A549 (cell line): Measurements from ENCODE around the gene SURF6. TPM values are rescaled to one million over a fixed set of nuclear protein-coding genes. Genes with fewer than 3 reads are reported as not detected.
A peak's percentile ranks its signal among the peaks of the same experiment; 100 is the strongest.

Experiments used
- ATAC-seq, 2 experiments: fragments of 200-7000 bp in 1 of 2; fragments of >200 bp in 1 of 2; cut with Nextera tagmentation in 1 of 2; cut with Tn5 transposase in 1 of 2; 3 replicates each; pipeline versions ENCODE4 v1.8.0 to v1.9.1; 2018 to 2020; ENCODE audit warnings: mild to moderate bottlenecking in 1 of 2, moderate library complexity in 1 of 2
- CTCF ChIA-PET: fragments of 300-600 bp; sonication (Branson Sonifier 250); formaldehyde crosslinking; extraction: SDS; loops from one replicate; lab custom pipeline; 2021; ENCODE audit warnings: antibody characterized with exemption, inconsistent platforms; lab: Yijun Ruan, JAX
- POLR2A ChIA-PET: fragments of 350-600 bp; formaldehyde crosslinking; extraction: SDS; loops from one replicate; lab custom pipeline; 2021; ENCODE audit warnings: antibody characterized with exemption, inconsistent platforms; lab: Yijun Ruan, JAX
- DNase-seq, 2 experiments: peaks; one replicate each; pipeline versions ENCODE4 v3.0.0 to v3.0.0-alpha.2; 2011 to 2016; ENCODE audit warnings: low read depth in 1 of 2, low spot score in 1 of 2
- FAIRE-seq: peaks from 2 replicates; lab custom pipeline; 2011; peaks lifted over from hg19 to GRCh38; lab: Jason Lieb, UNC
- H3K27ac ChIP-seq, 2 experiments: fragments of >200 bp; sonication (Bioruptor Twin); formaldehyde crosslinking; 3 replicates each; pipeline ENCODE4 v1.5.1; 2016 to 2017
- H3K4me1 ChIP-seq: fragments of >200 bp; sonication (Bioruptor Twin); formaldehyde crosslinking; 3 replicates; pipeline ENCODE4 v1.6.1; 2016
- H3K4me2 ChIP-seq: fragments of >200 bp; sonication (Bioruptor Twin); formaldehyde crosslinking; 3 replicates; pipeline ENCODE4 v1.6.1; 2016
- H3K4me3 ChIP-seq: fragments of >200 bp; sonication (Bioruptor Twin); formaldehyde crosslinking; 3 replicates; pipeline ENCODE4 v1.5.1; 2016
- H3K9me3 ChIP-seq: fragments of >200 bp; sonication (Bioruptor Twin); formaldehyde crosslinking; 3 replicates; pipeline ENCODE4 v1.6.1; 2016
- BHLHE40 ChIP-seq: IDR thresholded peaks from 2 replicates; pipeline ENCODE4 v1.6.1; 2012; ENCODE audit warnings: low read depth, low read length, inconsistent platforms
- CBX2 ChIP-seq: fragments of 200-600 bp; sonication (generic); IDR thresholded peaks from 2 replicates; pipeline ENCODE4 v1.6.1; 2016; ENCODE audit warnings: low read depth, mild to moderate bottlenecking, borderline replicate concordance
- CBX8 ChIP-seq: fragments of 200-600 bp; sonication (generic); IDR thresholded peaks from 2 replicates; pipeline ENCODE4 v1.6.1; 2016
- CEBPB ChIP-seq, 2 experiments: fragments of >200 bp in 1 of 2; sonication (Bioruptor Twin) in 1 of 2; formaldehyde crosslinking in 1 of 2; IDR thresholded peaks; 2 replicates each; pipeline ENCODE4 v1.6.1; 2012 to 2016
- CHD2 ChIP-seq: fragments of 150-350 bp; IDR thresholded peaks from 2 replicates; pipeline ENCODE4 v1.6.1; 2014; ENCODE audit warnings: low read length; ENCODE audit not compliant: partially characterized antibody
- EHF ChIP-seq: fragments of 250-450 bp; sonication (Bioruptor Pico); IDR thresholded peaks from 2 replicates; pipeline ENCODE4 v1.5.0; 2020; ENCODE audit warnings: mild to moderate bottlenecking
- EP300 ChIP-seq, 2 experiments: fragments of >200 bp; sonication (Bioruptor Twin); formaldehyde crosslinking; IDR thresholded peaks; 2 replicates in 1 of 2; 3 replicates in 1 of 2; pipeline ENCODE4 v1.6.1; 2016 to 2017
- ESRRA ChIP-seq: fragments of 150-350 bp; IDR thresholded peaks from 2 replicates; pipeline ENCODE4 v1.6.1; 2014; ENCODE audit warnings: mild to moderate bottlenecking, low read length, borderline replicate concordance
- FOSB ChIP-seq: fragments of 250-450 bp; sonication (Bioruptor Pico); IDR thresholded peaks from 2 replicates; pipeline ENCODE4 v1.5.0; 2020; ENCODE audit warnings: mild to moderate bottlenecking, moderate library complexity
- FOXS1 ChIP-seq: fragments of 250-450 bp; sonication (Bioruptor Pico); IDR thresholded peaks from 2 replicates; pipeline ENCODE4 v1.5.0; 2020; ENCODE audit warnings: mild to moderate bottlenecking, moderate library complexity
- GATA3 ChIP-seq: IDR thresholded peaks from 2 replicates; pipeline ENCODE4 v1.6.1; 2012; ENCODE audit warnings: borderline replicate concordance
- HOXB13 ChIP-seq: fragments of 250-450 bp; sonication (Bioruptor Pico); IDR thresholded peaks from 2 replicates; pipeline ENCODE4 v1.5.0; 2020; ENCODE audit warnings: low read depth, mild to moderate bottlenecking, moderate library complexity
- HOXB5 ChIP-seq: fragments of 250-450 bp; sonication (Bioruptor Pico); IDR thresholded peaks from 2 replicates; pipeline ENCODE4 v1.5.0; 2020; ENCODE audit warnings: mild to moderate bottlenecking, moderate library complexity
- JUN ChIP-seq, 2 experiments: fragments of >200 bp; sonication (Bioruptor Twin); formaldehyde crosslinking; IDR thresholded peaks; 2 replicates in 1 of 2; 3 replicates in 1 of 2; pipeline ENCODE4 v1.6.1; 2016 to 2017
- KDM1A ChIP-seq: fragments of 200-600 bp; sonication (generic); IDR thresholded peaks from 2 replicates; pipeline ENCODE4 v1.6.1; 2016; ENCODE audit warnings: low read depth, mild to moderate bottlenecking
- KDM5A ChIP-seq: fragments of 200-600 bp; sonication (generic); IDR thresholded peaks from 2 replicates; pipeline ENCODE4 v1.6.1; 2016; ENCODE audit warnings: antibody characterized with exemption, mild to moderate bottlenecking
- MAFK ChIP-seq: fragments of 450-650 bp; IDR thresholded peaks from 2 replicates; pipeline ENCODE4 v1.6.1; 2014; ENCODE audit not compliant: partially characterized antibody
- NFE2L2 ChIP-seq: fragments of 150-350 bp; conservative IDR thresholded peaks from 2 replicates; pipeline ENCODE4 v1.6.1; 2014; ENCODE audit warnings: low read length
- NPAS2 ChIP-seq: fragments of 250-450 bp; sonication (Bioruptor Pico); IDR thresholded peaks from 2 replicates; pipeline ENCODE4 v1.8.0; 2022; ENCODE audit warnings: mild to moderate bottlenecking, moderate library complexity, borderline replicate concordance
- NR3C1 ChIP-seq: fragments of >200 bp; sonication (Bioruptor Twin); formaldehyde crosslinking; IDR thresholded peaks from 3 replicates; pipeline ENCODE4 v1.6.1; 2017
- PHF8 ChIP-seq: fragments of 200-600 bp; sonication (generic); IDR thresholded peaks from 2 replicates; pipeline ENCODE4 v1.6.1; 2016; ENCODE audit warnings: low read depth, mild to moderate bottlenecking, antibody characterized with exemption, moderate library complexity, borderline replicate concordance
- POLR2AphosphoS2 ChIP-seq: conservative IDR thresholded peaks from 2 replicates; pipeline ENCODE4 v1.6.1; 2012; ENCODE audit warnings: low read length, improper control_type of control experiment, inconsistent platforms
- RNF2 ChIP-seq: fragments of 200-600 bp; sonication (generic); IDR thresholded peaks from 2 replicates; pipeline ENCODE4 v1.6.1; 2016; ENCODE audit warnings: low read depth, mild to moderate bottlenecking, antibody characterized with exemption, moderate library complexity, borderline replicate concordance
- SMC3 ChIP-seq: fragments of >200 bp; sonication (Bioruptor Twin); formaldehyde crosslinking; IDR thresholded peaks from 3 replicates; pipeline ENCODE4 v1.6.1; 2018; ENCODE audit warnings: inconsistent platforms
- SREBF2 ChIP-seq: fragments of 450-650 bp; IDR thresholded peaks from 2 replicates; pipeline ENCODE4 v1.6.1; 2014; ENCODE audit warnings: mild to moderate bottlenecking, moderate library complexity
- ZFP36 ChIP-seq: fragments of 450-650 bp; IDR thresholded peaks from 2 replicates; pipeline ENCODE4 v1.6.1; 2014; ENCODE audit warnings: borderline replicate concordance; ENCODE audit not compliant: partially characterized antibody
- ZSCAN20 ChIP-seq: fragments of 250-450 bp; sonication (Bioruptor Pico); IDR thresholded peaks from 2 replicates; pipeline ENCODE4 v1.8.0; 2022; ENCODE audit warnings: mild to moderate bottlenecking, moderate library complexity
- WGBS: methylation state at CpG from one replicate; pipeline ENCODE4 v1.1.6; 2017; ENCODE audit errors: missing lambda C conversion rate; 5-methylcytosine and 5-hydroxymethylcytosine counted together
- polyA plus RNA-seq, 4 experiments: library from polyadenylated mRNA; depleted of rRNA in 3 of 4; stranded (reverse); fragments of >200 nt; fragmentation: RNase III in 1 of 4; extraction: RNeasy Plus Mini Kit Qiagen cat#74134 plus additional on column Dnase treatment in 1 of 4; gene quantifications; 2 replicates in 3 of 4; 3 replicates in 1 of 4; pipeline ENCODE4 v1.2.3, GENCODE V29; 2011 to 2017
- TF ChIP-seq, protein P1 (sequence below): fragments of >200 bp; sonication (Bioruptor Twin); formaldehyde crosslinking; IDR thresholded peaks from 3 replicates; pipeline ENCODE4 v1.6.1; 2016
- TF ChIP-seq, protein P2 (sequence below): IDR thresholded peaks from 2 replicates; pipeline ENCODE4 v1.6.1; 2012; ENCODE audit warnings: low read depth, borderline replicate concordance
- TF ChIP-seq, protein P3 (sequence below): fragments of 250-450 bp; sonication (Bioruptor Pico); IDR thresholded peaks from 2 replicates; pipeline ENCODE4 v1.5.0; 2021; ENCODE audit warnings: mild to moderate bottlenecking, moderate library complexity, borderline replicate concordance
- TF ChIP-seq, protein P4 (sequence below): IDR thresholded peaks from 2 replicates; pipeline ENCODE4 v1.6.1; 2012
- TF ChIP-seq, protein P5 (sequence below): fragments of 450-650 bp; IDR thresholded peaks from 2 replicates; pipeline ENCODE4 v1.6.1; 2014; ENCODE audit warnings: antibody characterized with exemption
- TF ChIP-seq, protein P6 (sequence below): fragments of >200 bp; sonication (Bioruptor Twin); formaldehyde crosslinking; IDR thresholded peaks from 2 replicates; pipeline ENCODE4 v1.6.1; 2016

Gene SURF6
- polyA plus RNA-seq, 2 of the 4 experiments (the other 2 are of a cell fraction): 10.5 to 25.1 TPM

DNA sequence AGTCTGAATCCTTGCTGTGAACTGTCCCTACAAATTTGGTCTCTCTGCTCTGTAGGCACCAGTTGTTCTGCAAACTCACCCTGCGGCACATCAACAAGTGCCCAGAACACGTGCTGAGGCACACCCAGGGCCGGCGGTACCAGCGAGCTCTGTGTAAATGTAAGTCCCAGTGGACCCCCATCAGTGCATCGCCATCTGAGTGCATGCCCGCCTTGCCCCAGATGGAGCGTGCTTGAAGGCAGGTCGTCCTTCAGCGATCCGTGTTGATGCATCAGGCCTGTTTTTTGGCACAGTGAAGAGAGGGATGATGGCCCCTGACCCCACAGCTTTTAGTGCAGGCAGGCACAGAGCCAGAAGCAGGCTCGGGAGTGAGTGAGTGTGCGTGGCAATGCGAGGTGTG is 21.7 kb upstream of the SURF6 start:
- TF ChIP-seq FOSB (no peak), PHF8 (no peak), CBX2 (no peak), CHD2 (no peak), ZSCAN20 (CRISPR knock-in tag) (no peak), GATA3 (no peak), BHLHE40 (no peak), KDM5A (no peak)
- H3K4me3 ChIP-seq: no peak overlapping the region
- CTCF ChIA-PET: interaction anchor here (0.9 to 7.5 kb wide), 5 partner anchors 9 to 129 kb away, joined by 3 to 59 read pairs (median 16); no protein-coding TSS in a partner anchor
- no peaks in the 10 kb centered on the region for H3K9me3 ChIP-seq
- POLR2A ChIA-PET: interaction anchor here (2.0 kb wide), 1 partner anchor 10 kb away, joined by 27 read pairs; the partner anchor contains the start of genes MED22 and RPL7A
- WGBS: 88% methylated on average over 12 of the region's 14 CpGs
- H3K4me1 ChIP-seq: peaks cover 14% of the 10 kb centered on the region; the same call in 1 of the 3 replicates
- DNase-seq: no peak
- no peak for FAIRE-seq
- ATAC-seq: no peak
- peak overlapping the region; percentile 82 for H3K4me2 ChIP-seq
- H3K27ac ChIP-seq: no peak overlapping the region

DNA sequence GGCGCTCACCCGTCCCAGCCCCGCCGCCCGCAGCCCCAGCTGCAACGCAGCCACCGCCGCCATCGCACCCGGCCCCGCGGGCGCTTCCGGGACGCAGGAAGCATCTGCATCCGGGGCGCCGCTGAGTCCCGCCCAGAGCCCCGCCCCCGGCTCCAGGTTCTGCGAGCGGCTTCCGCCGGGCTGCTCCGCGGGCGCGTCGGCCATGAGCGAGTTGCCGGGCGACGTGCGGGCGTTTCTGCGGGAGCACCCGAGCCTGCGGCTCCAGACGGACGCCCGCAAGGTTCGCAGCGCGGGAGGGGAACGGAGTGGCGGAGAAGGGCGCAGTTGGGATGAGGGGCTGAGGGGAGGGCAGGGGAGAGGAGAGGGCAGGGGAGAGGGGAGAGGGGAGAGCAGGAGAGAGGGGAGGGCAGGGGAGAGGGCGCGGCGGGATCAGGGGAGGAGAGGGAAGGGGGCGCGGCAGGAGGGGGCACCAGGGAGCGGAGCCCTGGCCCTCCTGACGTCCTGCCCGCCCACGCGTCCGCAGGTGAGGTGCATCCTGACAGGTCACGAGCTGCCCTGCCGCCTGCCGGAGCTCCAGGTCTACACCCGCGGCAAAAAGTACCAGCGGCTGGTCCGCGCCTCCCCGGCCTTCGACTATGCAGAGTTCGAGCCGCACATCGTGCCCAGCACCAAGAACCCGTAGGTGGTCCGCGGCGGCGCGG is 20.6 kb upstream of the SURF6 start, which contains the start of the genes SURF1 and SURF2:
Gene SURF1, minus strand, starts transcription at position 97 of the 701 bp plus-strand sequence. Its CDS starts 34 bp downstream, at position 63.
Gene SURF2, plus strand, starts transcription at position 160 of the 701 bp plus-strand sequence. Its CDS starts 43 bp downstream, at position 203.
- ChIA-PET CTCF (interaction anchor here (0.9 to 7.5 kb wide), 8 partner anchors 10 to 248 kb away, joined by 3 to 59 read pairs (median 4); no protein-coding TSS in a partner anchor), POLR2A (interaction anchor here (0.6 to 2.0 kb wide), 6 partner anchors 8 to 326 kb away, joined by 3 to 27 read pairs (median 4); partner anchors contain the start of genes MED22, RPL7A and STKLD1)
- Histone ChIP-seq H3K4me3 (peak within 1 kb of the TSS; percentile 64), H3K27ac (peak within 1 kb of the TSS; percentile 82 to 94), H3K9me3 (no peaks in the 10 kb centered on the region), H3K4me1 (peaks cover 14% of the 10 kb centered on the region; the same call in 1 of the 3 replicates), H3K4me2 (peak within 1 kb of the TSS; percentile 91)
- DNase-seq (peak; percentile 76 to 81), ATAC-seq (peak; percentile 69 to 80), FAIRE-seq (no peak)
- WGBS: 0% methylated on average over 15 of the region's 78 CpGs
- TF ChIP-seq KDM5A: 0 out of 2 replicates have a peak, but pooled peaks have one; percentile 14
- TF ChIP-seq HOXB13 (CRISPR knock-in tag): no peak
- no peak for TF ChIP-seq ESRRA
- no peak for TF ChIP-seq GATA3
- no peak for TF ChIP-seq FOSB
- TF ChIP-seq EP300 (IDR thresholded peaks at IDR 0.05): no peak
- TF ChIP-seq EHF (CRISPR knock-in tag): no peak
- TF ChIP-seq NFE2L2: no peak
- TF ChIP-seq PHF8: peak; percentile 15; the same call in 1 of the 2 replicates
- TF ChIP-seq POLR2AphosphoS2: no peak
- TF ChIP-seq CBX8: no peak
- no peak for TF ChIP-seq RNF2
- no peak for TF ChIP-seq FOXS1 (CRISPR knock-in tag)
- TF ChIP-seq MAFK: no peak
- no peak for TF ChIP-seq NR3C1
- TF ChIP-seq, protein P1, sequence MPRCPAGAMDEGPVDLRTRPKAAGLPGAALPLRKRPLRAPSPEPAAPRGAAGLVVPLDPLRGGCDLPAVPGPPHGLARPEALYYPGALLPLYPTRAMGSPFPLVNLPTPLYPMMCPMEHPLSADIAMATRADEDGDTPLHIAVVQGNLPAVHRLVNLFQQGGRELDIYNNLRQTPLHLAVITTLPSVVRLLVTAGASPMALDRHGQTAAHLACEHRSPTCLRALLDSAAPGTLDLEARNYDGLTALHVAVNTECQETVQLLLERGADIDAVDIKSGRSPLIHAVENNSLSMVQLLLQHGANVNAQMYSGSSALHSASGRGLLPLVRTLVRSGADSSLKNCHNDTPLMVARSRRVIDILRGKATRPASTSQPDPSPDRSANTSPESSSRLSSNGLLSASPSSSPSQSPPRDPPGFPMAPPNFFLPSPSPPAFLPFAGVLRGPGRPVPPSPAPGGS: peak; percentile 90
- no peak for TF ChIP-seq NPAS2
- TF ChIP-seq CEBPB (IDR thresholded peaks at IDR 0.05): no peak
- TF ChIP-seq, protein P2, sequence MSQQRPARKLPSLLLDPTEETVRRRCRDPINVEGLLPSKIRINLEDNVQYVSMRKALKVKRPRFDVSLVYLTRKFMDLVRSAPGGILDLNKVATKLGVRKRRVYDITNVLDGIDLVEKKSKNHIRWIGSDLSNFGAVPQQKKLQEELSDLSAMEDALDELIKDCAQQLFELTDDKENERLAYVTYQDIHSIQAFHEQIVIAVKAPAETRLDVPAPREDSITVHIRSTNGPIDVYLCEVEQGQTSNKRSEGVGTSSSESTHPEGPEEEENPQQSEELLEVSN: no peak
- no peak for TF ChIP-seq SREBF2
- no peak for TF ChIP-seq SMC3
- TF ChIP-seq, protein P3, sequence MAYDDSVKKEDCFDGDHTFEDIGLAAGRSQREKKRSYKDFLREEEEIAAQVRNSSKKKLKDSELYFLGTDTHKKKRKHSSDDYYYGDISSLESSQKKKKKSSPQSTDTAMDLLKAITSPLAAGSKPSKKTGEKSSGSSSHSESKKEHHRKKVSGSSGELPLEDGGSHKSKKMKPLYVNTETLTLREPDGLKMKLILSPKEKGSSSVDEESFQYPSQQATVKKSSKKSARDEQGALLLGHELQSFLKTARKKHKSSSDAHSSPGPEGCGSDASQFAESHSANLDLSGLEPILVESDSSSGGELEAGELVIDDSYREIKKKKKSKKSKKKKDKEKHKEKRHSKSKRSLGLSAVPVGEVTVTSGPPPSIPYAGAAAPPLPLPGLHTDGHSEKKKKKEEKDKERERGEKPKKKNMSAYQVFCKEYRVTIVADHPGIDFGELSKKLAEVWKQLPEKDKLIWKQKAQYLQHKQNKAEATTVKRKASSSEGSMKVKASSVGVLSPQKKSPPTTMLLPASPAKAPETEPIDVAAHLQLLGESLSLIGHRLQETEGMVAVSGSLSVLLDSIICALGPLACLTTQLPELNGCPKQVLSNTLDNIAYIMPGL (CRISPR knock-in tag): no peak
- no peak for TF ChIP-seq CBX2
- TF ChIP-seq, protein P4, sequence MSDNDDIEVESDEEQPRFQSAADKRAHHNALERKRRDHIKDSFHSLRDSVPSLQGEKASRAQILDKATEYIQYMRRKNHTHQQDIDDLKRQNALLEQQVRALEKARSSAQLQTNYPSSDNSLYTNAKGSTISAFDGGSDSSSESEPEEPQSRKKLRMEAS: peak; percentile 63; the same call in 1 of the 2 replicates
- TF ChIP-seq, protein P5, sequence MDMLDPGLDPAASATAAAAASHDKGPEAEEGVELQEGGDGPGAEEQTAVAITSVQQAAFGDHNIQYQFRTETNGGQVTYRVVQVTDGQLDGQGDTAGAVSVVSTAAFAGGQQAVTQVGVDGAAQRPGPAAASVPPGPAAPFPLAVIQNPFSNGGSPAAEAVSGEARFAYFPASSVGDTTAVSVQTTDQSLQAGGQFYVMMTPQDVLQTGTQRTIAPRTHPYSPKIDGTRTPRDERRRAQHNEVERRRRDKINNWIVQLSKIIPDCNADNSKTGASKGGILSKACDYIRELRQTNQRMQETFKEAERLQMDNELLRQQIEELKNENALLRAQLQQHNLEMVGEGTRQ: no peak
- TF ChIP-seq HOXB5: no peak
- no peak for TF ChIP-seq KDM1A
- no peak for TF ChIP-seq ZFP36
- TF ChIP-seq JUN (IDR thresholded peaks at IDR 0.05): peak; percentile 83 to 89; a peak in 4 of 5 replicates
- TF ChIP-seq, protein P6, sequence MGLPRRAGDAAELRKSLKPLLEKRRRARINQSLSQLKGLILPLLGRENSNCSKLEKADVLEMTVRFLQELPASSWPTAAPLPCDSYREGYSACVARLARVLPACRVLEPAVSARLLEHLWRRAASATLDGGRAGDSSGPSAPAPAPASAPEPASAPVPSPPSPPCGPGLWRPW: no peak
